ENCODE measurements around the gene PRPF6. TPM values are rescaled to one million over a fixed set of nuclear protein-coding genes. Genes with fewer than 3 reads are reported as not detected.
"Not testable (repeated sequence)": the region's sequence is repeated elsewhere in the genome, so short reads cannot be mapped to it uniquely, and the experiment has no call there.

The PRPF6 gene
- total RNA-seq, 1 donor = 55.4 TPM

GRCh38 chr20:63957004-63957689 is 23.8 kb upstream of the PRPF6 start:
- peak overlapping the region; percentile 61 for H3K4me3 ChIP-seq (ENCODE audit: low read depth, low read length)
- TF ChIP-seq CTCF (IDR thresholded peaks at IDR 0.05; ENCODE audit: insufficient read depth, low read length) = peak; percentile 7
- peak; percentile 61 for DNase-seq (ENCODE audit: low read depth)

- no peak overlapping the region for H3K4me3 ChIP-seq (ENCODE audit: low read depth, low read length)
- no peak for DNase-seq (ENCODE audit: low read depth)
- TF ChIP-seq CTCF (IDR thresholded peaks at IDR 0.05; ENCODE audit: insufficient read depth, low read length) = no peak
Observed at GRCh38 chr20:63957690-63958441, 23.1 kb upstream of the PRPF6 start.

GRCh38 chr20:63958471-63958870 is 22.5 kb upstream of the PRPF6 start:
- DNase-seq (ENCODE audit: low read depth) = no peak
- H3K4me3 ChIP-seq (ENCODE audit: low read depth, low read length) = no peak overlapping the region
- no peak for TF ChIP-seq CTCF (IDR thresholded peaks at IDR 0.05; ENCODE audit: insufficient read depth, low read length)

GRCh38 chr20:63958964-63959698 is 21.8 kb upstream of the PRPF6 start:
- DNase-seq (ENCODE audit: low read depth) = no peak
- H3K4me3 ChIP-seq (ENCODE audit: low read depth, low read length) = no peak overlapping the region
- TF ChIP-seq CTCF (IDR thresholded peaks at IDR 0.05; ENCODE audit: insufficient read depth, low read length) = no peak

GRCh38 chr20:63959699-63960075 is 21.2 kb upstream of the PRPF6 start:
- DNase-seq (ENCODE audit: low read depth) = no peak
- no peak for TF ChIP-seq CTCF (IDR thresholded peaks at IDR 0.05; ENCODE audit: insufficient read depth, low read length)

GRCh38 chr20:63960654-63961621 is 20.0 kb upstream of the PRPF6 start:
- not testable (repeated sequence) for H3K4me3 ChIP-seq (ENCODE audit: low read depth, low read length); DNase-seq (ENCODE audit: low read depth)

More at GRCh38 chr20:63959699-63960075, 21.2 kb upstream of the PRPF6 start:
- H3K4me3 ChIP-seq (ENCODE audit: low read depth, low read length) = no peak overlapping the region
